K562 treated with DMSO at 1 percent for 4 hours (cell line): ENCODE data around the gene CNTNAP4. TPM values are rescaled to one million over a fixed set of nuclear protein-coding genes. Genes with fewer than 3 reads are reported as not detected.

Experiments
- total RNA-seq: library from RNA; unstranded; fragments of 300-600 nt; gene quantifications from 2 replicates; pipeline ENCODE4 v1.2.3, GENCODE V29; 2022; ENCODE audit not compliant: insufficient read depth

CNTNAP4 gene
- not detected in 2 replicates for total RNA-seq

GRCh38 chr16:76276745-76277438 is at the start of gene CNTNAP4:
Gene CNTNAP4, plus strand, starts transcription at chr16:76277401. Its CDS starts 262 bp downstream, at chr16:76277663.

